Heart right ventricle (tissue), 16 donors: ENCODE data around the gene CACNA1C. TPM values are rescaled to one million over a fixed set of nuclear protein-coding genes. Genes with fewer than 3 reads are reported as not detected.

Experiments used
- ATAC-seq, 8 donors: fragments of 200-7000 bp; cut with Tn5 transposase; one replicate each; pipeline ENCODE4 v1.9.1; 2020; ENCODE audit warnings: mild to moderate bottlenecking in 8 of 8, moderate library complexity in 8 of 8, moderate number of reproducible peaks in 1 of 8
- DNase-seq, 2 donors: peaks; one replicate each; pipeline ENCODE4 v3.0.0-alpha.2; 2020
- H3K27ac ChIP-seq, 10 donors: fragments of 200-600 bp; sonication (generic) in 2 of 10; one replicate each; pipeline versions ENCODE4 v1.5.0 to v1.8.0; 2020 to 2022; ENCODE audit warnings: mild to moderate bottlenecking in 3 of 10
- H3K27me3 ChIP-seq, 7 donors: fragments of 200-600 bp; one replicate each; pipeline ENCODE4 v1.8.0; 2021 to 2022; ENCODE audit warnings: mild to moderate bottlenecking in 2 of 7
- H3K36me3 ChIP-seq, 9 donors: fragments of 200-600 bp; sonication (generic) in 1 of 9; one replicate each; pipeline versions ENCODE4 v1.5.0 to v1.8.0; 2020 to 2022; ENCODE audit warnings: mild to moderate bottlenecking in 2 of 9
- H3K4me1 ChIP-seq, 9 donors: fragments of 200-600 bp; sonication (generic) in 1 of 9; one replicate each; pipeline versions ENCODE4 v1.5.0 to v1.8.0; 2020 to 2022; ENCODE audit warnings: mild to moderate bottlenecking in 4 of 9
- H3K4me3 ChIP-seq, 10 donors: fragments of 200-600 bp; sonication (generic) in 2 of 10; one replicate each; pipeline versions ENCODE4 v1.5.0 to v1.8.0; 2020 to 2022; ENCODE audit warnings: mild to moderate bottlenecking in 7 of 10, moderate library complexity in 2 of 10
- H3K9me3 ChIP-seq, 11 donors: fragments of 200-600 bp in 10 of 11; sonication (generic) in 2 of 11; one replicate each; pipeline versions ENCODE4 v1.5.0 to v1.8.0; 2013 to 2022; ENCODE audit warnings: mild to moderate bottlenecking in 2 of 11, control low read depth in 1 of 11, moderate library complexity in 1 of 11
- CTCF ChIP-seq, 9 donors: fragments of 200-600 bp; sonication (generic) in 2 of 9; IDR thresholded peaks; one replicate each; pipeline versions ENCODE4 v1.5.0 to v1.8.0; 2021 to 2022; ENCODE audit warnings: antibody characterized with exemption in 9 of 9, mild to moderate bottlenecking in 5 of 9, moderate library complexity in 1 of 9
- WGBS, 2 donors: extraction: QIAGEN DNeasy Blood & Tissue Kit; methylation state at CpG; one replicate each; pipeline ENCODE4 v1.1.7; 2013; ENCODE audit warnings: inconsistent platforms in 1 of 2; 5-methylcytosine and 5-hydroxymethylcytosine counted together
- intact Hi-C, 10 donors: fragments of 100-400 bp; cut with DNase I; formaldehyde crosslinking; loops; one replicate each; pipeline versions ENCODE4 v1.11.1 to v1.14.2; 2022
- polyA plus RNA-seq, 2 donors: library from polyadenylated mRNA; stranded (reverse); fragments of 200-250 nt; gene quantifications; one replicate each; pipeline ENCODE4 v1.2.3, GENCODE V29; 2013
- total RNA-seq, 10 donors: library from RNA; stranded (reverse); fragmentation: NEBNext Ultra II Directional in 3 of 10; extraction: Animal tissue kit (Norgen Biotek cat#: 25700) in 3 of 10; gene quantifications; one replicate each; pipeline versions ENCODE4 v1.2.1 to v1.2.4, GENCODE V29; 2021 to 2023
- donor health status: Arrhythmogenic right ventricular cardiomyopathy.
- donor health status: ischemic (EF 13 %, LVEDD 7.1; RV severe dilation, severe dysfunction).
- donor health status: healthy with polysubstance abuse.
- donor health status: DM: no; HTN: yes; CAD: no.
- donor health status: DM: no; HTN: no; CAD: no.
- donor health status: ischemic (EF 25% LVEDD 6.9; RV normal size, moderate dysfunction).
- donor health status: ischemic (EF 25% LVEDD 5.7; RV mildly dilated, moderate dysfunction).
- donor health status: healthy.
- donor health status: DM: yes; HTN: yes; CAD: no.
- donor health status: Ischemic cardiomyopathy.
- donor health status: ischemic (EF 35%, LVEDD 5.7; RV mildly dilated, moderate dysfunction).
- donor health status: nonischemic (EF 11% LVEDD 7.7; RV severe dilation, severe dysfunction).
- donor health status: DM: yes; HTN: yes; CAD: no.
- donor health status: PGD.
- donor health status: ischemic (EF 29% LVEDD 5.4; RV normal size, mild dysfunction).
- donor health status: nonischemic (EF 23%, LVEDD 6.1; RV moderate dilation, normal function).

Gene CACNA1C
- total and polyA plus RNA-seq, 12 donors = 19.1 to 222 (median 183) TPM

GRCh38 chr12:2389079-2389790 is 336.4 kb downstream of the CACNA1C start:
- H3K4me1 ChIP-seq = peaks cover 6 to 78% (median 58%) of the 10 kb centered on the region in 9 donors
- DNase-seq (no peak), ATAC-seq (peak in 3 of 8 donors; percentile 6 to 56 (median 48))
- H3K27me3 ChIP-seq = no peaks in the 10 kb centered on the region
- no peak for TF ChIP-seq CTCF (IDR thresholded peaks at IDR 0.05)
- 39 to 57% methylated on average over 5 of the region's 5 CpGs for WGBS, 2 donors
- H3K4me3 ChIP-seq = no peak overlapping the region
- H3K27ac ChIP-seq = peak overlapping the region in 1 of 10 donors; percentile 16
- intact Hi-C loops = loop anchor here in 2 of 10 donors (10.0 kb wide), 1 partner anchor 196 kb away; no protein-coding TSS in a partner anchor
- H3K36me3 ChIP-seq = no peaks in the 10 kb centered on the region
- H3K9me3 ChIP-seq = no peaks in the 10 kb centered on the region

GRCh38 chr12:2390133-2390532 is 337.3 kb downstream of the CACNA1C start:
- ATAC-seq = no peak

GRCh38 chr12:2390850-2391390 is 338.1 kb downstream of the CACNA1C start:
- no peak for TF ChIP-seq CTCF (IDR thresholded peaks at IDR 0.05)
- H3K36me3 ChIP-seq = no peaks in the 10 kb centered on the region
- 85 to 92% methylated on average over 10 of the region's 10 CpGs for WGBS, 2 donors
- intact Hi-C loops = no loop called here
- ATAC-seq (no peak), DNase-seq (no peak)
- H3K9me3 ChIP-seq = no peaks in the 10 kb centered on the region
- no peaks in the 10 kb centered on the region for H3K27me3 ChIP-seq
- peaks cover under 1 to 75% (median 51%) of the 10 kb centered on the region in 9 donors for H3K4me1 ChIP-seq
- H3K4me3 ChIP-seq = no peak overlapping the region
- H3K27ac ChIP-seq = no peak overlapping the region

More at GRCh38 chr12:2390133-2390532, 337.3 kb downstream of the CACNA1C start:
- no peaks in the 10 kb centered on the region for H3K36me3 ChIP-seq
- no peak for TF ChIP-seq CTCF (IDR thresholded peaks at IDR 0.05)
- H3K27me3 ChIP-seq = no peaks in the 10 kb centered on the region
- 59 to 63% methylated on average over 4 of the region's 4 CpGs for WGBS, 2 donors
- no peaks in the 10 kb centered on the region for H3K9me3 ChIP-seq
- H3K27ac ChIP-seq = peak overlapping the region in 1 of 10 donors; percentile 16
- intact Hi-C loops = no loop called here
- no peak for DNase-seq
- H3K4me3 ChIP-seq = no peak overlapping the region
- peaks cover 0 to 73% (median 51%) of the 10 kb centered on the region in 9 donors for H3K4me1 ChIP-seq

- no peak overlapping the region for H3K27ac ChIP-seq
- DNase-seq (no peak), ATAC-seq (peak in 1 of 8 donors; percentile 54)
- 80 to 83% methylated on average over 9 of the region's 9 CpGs for WGBS, 2 donors
- intact Hi-C loops = no loop called here
- no peak overlapping the region for H3K4me3 ChIP-seq
- TF ChIP-seq CTCF (IDR thresholded peaks at IDR 0.05) = no peak
- no peaks in the 10 kb centered on the region for H3K36me3 ChIP-seq
- H3K9me3 ChIP-seq = no peaks in the 10 kb centered on the region
- no peaks in the 10 kb centered on the region for H3K27me3 ChIP-seq
- H3K4me1 ChIP-seq = peaks cover 2 to 76% (median 56%) of the 10 kb centered on the region in 9 donors
Observed at GRCh38 chr12:2391740-2392331, 339.0 kb downstream of the CACNA1C start.
